RWPE2 (cell line): ENCODE measurements around the gene ARID2.

Experiments used
- ATAC-seq: fragments of 200-7000 bp; cut with Tn5 transposase; 3 replicates; pipeline ENCODE4 v1.9.1; 2021; ENCODE audit warnings: low read depth
- DNase-seq: peaks from one replicate; pipeline ENCODE4 v3.0.0-alpha.2; 2020; ENCODE audit warnings: low spot score
- H3K27ac ChIP-seq: fragments of 450-650 bp; 2 replicates; pipeline ENCODE4 v1.5.1; 2017; ENCODE audit warnings: mild to moderate bottlenecking; ENCODE audit not compliant: poor library complexity, severe bottlenecking
- H3K27me3 ChIP-seq: fragments of 250-450 bp; sonication (Bioruptor Pico); 2 replicates; pipeline ENCODE4 v1.5.1; 2021; ENCODE audit warnings: mild to moderate bottlenecking, moderate library complexity; ENCODE audit not compliant: insufficient read depth, poor library complexity, severe bottlenecking
- H3K36me3 ChIP-seq: fragments of 250-450 bp; sonication (Bioruptor Pico); 2 replicates; pipeline ENCODE4 v1.5.1; 2020; ENCODE audit warnings: low read depth, mild to moderate bottlenecking, moderate library complexity
- H3K4me1 ChIP-seq: fragments of 250-450 bp; sonication (Bioruptor Pico); 2 replicates; pipeline ENCODE4 v1.5.1; 2021; ENCODE audit warnings: mild to moderate bottlenecking, moderate library complexity; ENCODE audit not compliant: insufficient read depth, poor library complexity, severe bottlenecking
- H3K4me3 ChIP-seq: fragments of 250-450 bp; sonication (Bioruptor Pico); 2 replicates; pipeline ENCODE4 v1.5.1; 2021; ENCODE audit warnings: mild to moderate bottlenecking, moderate library complexity; ENCODE audit not compliant: severe bottlenecking
- H3K9me3 ChIP-seq: fragments of 250-450 bp; sonication (Bioruptor Pico); 2 replicates; pipeline ENCODE4 v1.5.1; 2021; ENCODE audit warnings: mild to moderate bottlenecking, moderate library complexity; ENCODE audit not compliant: severe bottlenecking
- CTCF ChIP-seq: fragments of 450-650 bp; IDR thresholded peaks from one replicate; pipeline ENCODE4 v1.5.1; 2017; ENCODE audit warnings: mild to moderate bottlenecking, moderate library complexity; ENCODE audit not compliant: poor library complexity, severe bottlenecking

The ARID2 gene

GRCh38 chr12:45781080-45781479, 51.6 kb downstream of the ARID2 start:
- DNase-seq: no peak
- no peaks in the 10 kb centered on the region for H3K27me3 ChIP-seq

GRCh38 chr12:45785315-45785714, 55.8 kb downstream of the ARID2 start:
- ATAC-seq (no peak), DNase-seq (no peak)
- H3K4me3 ChIP-seq: no peak overlapping the region
- TF ChIP-seq CTCF: no peak
- no peaks in the 10 kb centered on the region for H3K9me3 ChIP-seq
- no peak overlapping the region for H3K27ac ChIP-seq
- no peaks in the 10 kb centered on the region for H3K36me3 ChIP-seq
- H3K27me3 ChIP-seq: no peaks in the 10 kb centered on the region
- H3K4me1 ChIP-seq: no peaks in the 10 kb centered on the region

More at GRCh38 chr12:45781080-45781479, 51.6 kb downstream of the ARID2 start:
- H3K9me3 ChIP-seq: peaks cover 3% of the 10 kb centered on the region
- peaks cover 2% of the 10 kb centered on the region for H3K4me1 ChIP-seq
- no peak for ATAC-seq
- no peak overlapping the region for H3K4me3 ChIP-seq
- H3K36me3 ChIP-seq: no peaks in the 10 kb centered on the region
- H3K27ac ChIP-seq: no peak overlapping the region
- TF ChIP-seq CTCF: no peak

- no peaks in the 10 kb centered on the region for H3K27me3 ChIP-seq
- no peak for DNase-seq
- no peaks in the 10 kb centered on the region for H3K9me3 ChIP-seq
- TF ChIP-seq CTCF: no peak
- H3K4me1 ChIP-seq: no peaks in the 10 kb centered on the region
- H3K27ac ChIP-seq: no peak overlapping the region
- no peak overlapping the region for H3K4me3 ChIP-seq
- ATAC-seq: no peak
- H3K36me3 ChIP-seq: no peaks in the 10 kb centered on the region
These were observed 59.5 kb downstream of the ARID2 start for GRCh38 chr12:45789025-45789424.

GRCh38 chr12:45794422-45794821, 64.9 kb downstream of the ARID2 start:
- H3K27me3 ChIP-seq: no peaks in the 10 kb centered on the region
- H3K4me1 ChIP-seq: no peaks in the 10 kb centered on the region
- no peak overlapping the region for H3K4me3 ChIP-seq
- DNase-seq (no peak), ATAC-seq (no peak)
- H3K36me3 ChIP-seq: no peaks in the 10 kb centered on the region
- H3K27ac ChIP-seq: no peak overlapping the region
- TF ChIP-seq CTCF: no peak
- no peaks in the 10 kb centered on the region for H3K9me3 ChIP-seq

- H3K36me3 ChIP-seq: no peaks in the 10 kb centered on the region
- DNase-seq: no peak
- no peak overlapping the region for H3K27ac ChIP-seq
These were observed 72.1 kb downstream of the ARID2 start for GRCh38 chr12:45801625-45802024.

More at GRCh38 chr12:45801625-45802024, 72.1 kb downstream of the ARID2 start:
- Histone ChIP-seq H3K9me3 (no peaks in the 10 kb centered on the region), H3K4me3 (no peak overlapping the region), H3K27me3 (no peaks in the 10 kb centered on the region), H3K4me1 (no peaks in the 10 kb centered on the region)
- no peak for TF ChIP-seq CTCF
- no peak for ATAC-seq
